DOHH2 (cell line): ENCODE data around the gene AUTS2.

Source experiments
- H3F3A ChIP-seq: fragments of 200-600 bp; sonication (generic), shearing (Covaris generic); 2 replicates; pipeline ENCODE4 v1.6.0; 2016; ENCODE audit warnings: antibody characterized with exemption, mild to moderate bottlenecking; ENCODE audit not compliant: control insufficient read depth, insufficient read depth
- H3K27ac ChIP-seq: fragments of 200-600 bp; sonication (generic); 2 replicates; pipeline ENCODE4 v1.5.1; 2014; ENCODE audit warnings: low read depth, mild to moderate bottlenecking, low read length, moderate library complexity
- H3K27me3 ChIP-seq: fragments of 200-600 bp; sonication (generic); 2 replicates; pipeline ENCODE4 v1.6.1; 2014; ENCODE audit warnings: mild to moderate bottlenecking, low read length, mixed read lengths; ENCODE audit not compliant: control insufficient read depth
- H3K36me3 ChIP-seq: fragments of 200-600 bp; sonication (generic); 2 replicates; pipeline ENCODE4 v1.6.1; 2014; ENCODE audit warnings: mild to moderate bottlenecking, low read length, moderate library complexity, mixed read lengths; ENCODE audit not compliant: control insufficient read depth
- H3K4me1 ChIP-seq: fragments of 200-600 bp; sonication (generic); 2 replicates; pipeline ENCODE4 v1.6.1; 2014; ENCODE audit warnings: mild to moderate bottlenecking, low read length, mixed read lengths; ENCODE audit not compliant: control insufficient read depth
- H3K4me2 ChIP-seq: fragments of 200-600 bp; sonication (generic); 2 replicates; pipeline ENCODE4 v1.6.0; 2014; ENCODE audit warnings: mild to moderate bottlenecking, low read length, moderate library complexity
- H3K4me3 ChIP-seq: fragments of 200-600 bp; sonication (generic); 2 replicates; pipeline ENCODE4 v1.5.1; 2014; ENCODE audit warnings: mild to moderate bottlenecking, low read length, mixed read lengths
- H3K79me2 ChIP-seq: fragments of 200-600 bp; sonication (generic); 2 replicates; pipeline ENCODE4 v1.6.1; 2014; ENCODE audit warnings: mild to moderate bottlenecking, low read length, mixed read lengths; ENCODE audit not compliant: control insufficient read depth
- H3K9me2 ChIP-seq: fragments of 200-600 bp; sonication (generic); replicated peaks from 2 replicates; pipeline ENCODE4 v1.6.1; 2014; ENCODE audit warnings: mild to moderate bottlenecking, low read length, mixed read lengths; ENCODE audit not compliant: control insufficient read depth
- H3K9me3 ChIP-seq: fragments of 200-600 bp; sonication (generic); 2 replicates; pipeline ENCODE4 v1.6.1; 2014; ENCODE audit warnings: antibody characterized with exemption, low read length, mixed read lengths; ENCODE audit not compliant: control insufficient read depth, insufficient read depth
- H4K20me1 ChIP-seq: fragments of 200-600 bp; sonication (generic); 2 replicates; pipeline ENCODE4 v1.6.0; 2014; ENCODE audit warnings: low read depth, mild to moderate bottlenecking, antibody characterized with exemption, low read length, moderate library complexity; ENCODE audit not compliant: control insufficient read depth, insufficient read depth
- EZH2phosphoT487 ChIP-seq: fragments of 200-600 bp; sonication (generic); IDR thresholded peaks from 2 replicates; pipeline ENCODE4 v1.6.1; 2017; ENCODE audit warnings: borderline replicate concordance, mild to moderate bottlenecking, antibody characterized with exemption, low read length, moderate library complexity, mixed read lengths
- TF ChIP-seq, protein P1 (sequence below): fragments of 200-600 bp; sonication (generic); IDR thresholded peaks from one replicate; pipeline ENCODE4 v1.5.1; 2014; ENCODE audit warnings: antibody characterized with exemption, mild to moderate bottlenecking, low read depth, low read length; ENCODE audit not compliant: poor library complexity, severe bottlenecking

Gene AUTS2

DNA sequence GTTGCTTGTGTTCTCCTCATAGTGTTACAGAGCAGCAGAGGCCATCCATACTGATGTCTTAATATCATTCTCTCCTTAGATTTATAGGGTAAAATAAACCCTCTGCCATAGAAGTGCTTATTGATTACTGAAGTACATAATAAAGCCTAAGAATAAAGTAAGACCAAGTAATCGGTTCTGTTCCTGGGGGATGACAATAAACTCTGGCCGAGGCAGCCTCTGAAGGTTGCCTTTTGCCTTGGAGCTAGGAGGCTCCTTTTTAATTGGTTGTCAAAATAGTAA lies 822.0 kb downstream of the AUTS2 start:
- H3K27me3 ChIP-seq: no peaks in the 10 kb centered on the region
- H3K9me2 ChIP-seq: no peaks in the 10 kb centered on the region
- peak overlapping the region; percentile 59 for H3K4me2 ChIP-seq
- H3K4me1 ChIP-seq: peaks cover 99% of the 10 kb centered on the region
- H3K36me3 ChIP-seq: no peaks in the 10 kb centered on the region
- H3K4me3 ChIP-seq: peak overlapping the region; percentile 44; the same call in 1 of the 2 replicates
- H3K79me2 ChIP-seq: no peaks in the 10 kb centered on the region
- H3K9me3 ChIP-seq: no peaks in the 10 kb centered on the region
- H3K27ac ChIP-seq: peak overlapping the region; percentile 17
- H4K20me1 ChIP-seq: no peaks in the 10 kb centered on the region
- peaks cover 17% of the 10 kb centered on the region for H3F3A ChIP-seq
- TF ChIP-seq, protein P1, sequence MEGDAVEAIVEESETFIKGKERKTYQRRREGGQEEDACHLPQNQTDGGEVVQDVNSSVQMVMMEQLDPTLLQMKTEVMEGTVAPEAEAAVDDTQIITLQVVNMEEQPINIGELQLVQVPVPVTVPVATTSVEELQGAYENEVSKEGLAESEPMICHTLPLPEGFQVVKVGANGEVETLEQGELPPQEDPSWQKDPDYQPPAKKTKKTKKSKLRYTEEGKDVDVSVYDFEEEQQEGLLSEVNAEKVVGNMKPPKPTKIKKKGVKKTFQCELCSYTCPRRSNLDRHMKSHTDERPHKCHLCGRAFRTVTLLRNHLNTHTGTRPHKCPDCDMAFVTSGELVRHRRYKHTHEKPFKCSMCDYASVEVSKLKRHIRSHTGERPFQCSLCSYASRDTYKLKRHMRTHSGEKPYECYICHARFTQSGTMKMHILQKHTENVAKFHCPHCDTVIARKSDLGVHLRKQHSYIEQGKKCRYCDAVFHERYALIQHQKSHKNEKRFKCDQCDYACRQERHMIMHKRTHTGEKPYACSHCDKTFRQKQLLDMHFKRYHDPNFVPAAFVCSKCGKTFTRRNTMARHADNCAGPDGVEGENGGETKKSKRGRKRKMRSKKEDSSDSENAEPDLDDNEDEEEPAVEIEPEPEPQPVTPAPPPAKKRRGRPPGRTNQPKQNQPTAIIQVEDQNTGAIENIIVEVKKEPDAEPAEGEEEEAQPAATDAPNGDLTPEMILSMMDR: no peak
- TF ChIP-seq EZH2phosphoT487: no peak

- TF ChIP-seq, protein P1: no peak
- TF ChIP-seq EZH2phosphoT487: no peak
- H3K27ac ChIP-seq: no peak overlapping the region
- H3F3A ChIP-seq: peaks cover 18% of the 10 kb centered on the region
- no peaks in the 10 kb centered on the region for H3K27me3 ChIP-seq
- H3K4me1 ChIP-seq: peaks cover 99% of the 10 kb centered on the region
- no peak overlapping the region for H3K4me2 ChIP-seq
- no peak overlapping the region for H3K4me3 ChIP-seq
- H3K79me2 ChIP-seq: no peaks in the 10 kb centered on the region
- no peaks in the 10 kb centered on the region for H3K36me3 ChIP-seq
- H3K9me3 ChIP-seq: no peaks in the 10 kb centered on the region
- H3K9me2 ChIP-seq: no peaks in the 10 kb centered on the region
- no peaks in the 10 kb centered on the region for H4K20me1 ChIP-seq
Observed at GRCh38 chr7:70421319-70421718, 823.0 kb downstream of the AUTS2 start.

- Histone ChIP-seq H3F3A (peaks cover 23% of the 10 kb centered on the region), H3K9me3 (no peaks in the 10 kb centered on the region), H4K20me1 (no peaks in the 10 kb centered on the region), H3K36me3 (no peaks in the 10 kb centered on the region), H3K79me2 (no peaks in the 10 kb centered on the region), H3K27ac (peak overlapping the region; percentile 94), H3K4me1 (peaks cover 73% of the 10 kb centered on the region), H3K27me3 (no peaks in the 10 kb centered on the region), H3K4me3 (peak overlapping the region; percentile 65), H3K4me2 (peak overlapping the region; percentile 82), H3K9me2 (no peaks in the 10 kb centered on the region)
- TF ChIP-seq, protein P1: no peak
- no peak for TF ChIP-seq EZH2phosphoT487
Observed at GRCh38 chr7:70426249-70426880, 828.1 kb downstream of the AUTS2 start.
